GM13976 (cell line): ENCODE measurements around the gene ALPK3.

Source experiments
- DNase-seq: peaks from one replicate; pipeline ENCODE4 v3.0.0; 2012; ENCODE audit warnings: low spot score
- in situ Hi-C: fragments of 300-500 bp; cut with MboI; formaldehyde crosslinking; loops from one replicate; pipeline ENCODE4 v1.12.0; 2022; ENCODE audit warnings: low sequenced_read_pairs, mixed read lengths, inconsistent platforms; ENCODE audit not compliant: unreplicated experiment
- TF ChIP-seq, protein P1 (sequence below): IDR thresholded peaks from 2 replicates; pipeline ENCODE4 v1.5.1; 2012; ENCODE audit warnings: borderline replicate concordance, mild to moderate bottlenecking; ENCODE audit not compliant: insufficient read depth; ENCODE audit errors: extremely low read depth, missing control alignments, control extremely low read depth

Gene ALPK3

DNA sequence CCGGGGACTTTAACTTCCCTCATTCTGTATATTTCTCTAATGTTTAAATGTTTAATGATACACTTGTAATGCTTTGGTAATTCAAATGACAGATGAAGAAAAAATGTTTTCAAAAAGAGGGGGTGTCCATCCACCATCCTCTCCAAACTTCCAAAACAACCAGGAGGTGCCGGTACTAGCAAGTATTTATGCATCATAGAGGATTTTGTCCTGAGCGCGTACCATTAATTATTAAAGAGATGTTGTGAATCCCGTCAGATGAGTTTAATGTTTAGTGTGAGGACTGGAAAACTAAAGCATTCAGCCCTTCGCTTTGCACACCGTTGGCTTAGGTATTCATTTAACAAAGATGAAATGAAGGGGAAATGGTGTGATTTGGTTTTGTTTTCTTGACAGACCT is 68.6 kb downstream of the ALPK3 start:
- in situ Hi-C loops = no loop called here

DNA sequence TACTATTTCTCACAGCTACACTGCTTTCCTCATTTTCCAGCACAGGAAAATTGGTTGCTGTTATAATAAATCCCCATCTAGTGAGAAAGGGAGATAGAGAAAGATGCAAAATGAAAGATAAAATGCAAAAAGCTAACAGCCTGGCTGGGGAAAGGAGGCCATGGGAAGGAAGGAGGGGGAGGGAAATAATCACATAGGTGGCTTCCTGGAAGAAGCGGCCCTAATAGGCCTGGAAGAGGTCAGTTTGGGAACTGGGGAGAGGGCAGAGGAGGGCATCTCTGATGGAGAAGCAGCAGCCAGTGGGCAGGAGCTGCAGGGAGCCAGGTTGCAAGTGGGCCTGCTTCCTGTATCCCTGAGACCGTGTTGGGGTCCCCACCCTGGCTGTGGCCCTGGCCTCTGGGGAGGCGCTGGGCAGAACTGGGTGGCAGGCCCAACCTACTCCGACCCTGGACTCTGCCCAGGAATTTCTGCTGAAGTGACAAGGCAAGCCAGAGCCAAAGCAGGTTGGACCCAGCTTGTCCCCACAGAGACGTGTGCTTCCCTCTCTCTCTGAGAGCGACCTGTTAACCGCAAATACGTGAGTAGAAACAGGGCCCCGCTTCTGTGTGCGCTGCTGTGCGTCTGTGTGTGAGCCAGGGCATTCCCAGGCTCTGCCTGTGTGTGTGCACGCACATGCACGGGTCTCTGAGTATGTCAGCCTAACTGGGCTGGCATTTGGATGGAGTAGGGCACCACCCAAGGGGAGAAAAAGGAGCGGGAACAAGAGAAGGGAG is 69.2 kb downstream of the ALPK3 start:
- in situ Hi-C loops = no loop called here
- DNase-seq = no peak
- TF ChIP-seq, protein P1, sequence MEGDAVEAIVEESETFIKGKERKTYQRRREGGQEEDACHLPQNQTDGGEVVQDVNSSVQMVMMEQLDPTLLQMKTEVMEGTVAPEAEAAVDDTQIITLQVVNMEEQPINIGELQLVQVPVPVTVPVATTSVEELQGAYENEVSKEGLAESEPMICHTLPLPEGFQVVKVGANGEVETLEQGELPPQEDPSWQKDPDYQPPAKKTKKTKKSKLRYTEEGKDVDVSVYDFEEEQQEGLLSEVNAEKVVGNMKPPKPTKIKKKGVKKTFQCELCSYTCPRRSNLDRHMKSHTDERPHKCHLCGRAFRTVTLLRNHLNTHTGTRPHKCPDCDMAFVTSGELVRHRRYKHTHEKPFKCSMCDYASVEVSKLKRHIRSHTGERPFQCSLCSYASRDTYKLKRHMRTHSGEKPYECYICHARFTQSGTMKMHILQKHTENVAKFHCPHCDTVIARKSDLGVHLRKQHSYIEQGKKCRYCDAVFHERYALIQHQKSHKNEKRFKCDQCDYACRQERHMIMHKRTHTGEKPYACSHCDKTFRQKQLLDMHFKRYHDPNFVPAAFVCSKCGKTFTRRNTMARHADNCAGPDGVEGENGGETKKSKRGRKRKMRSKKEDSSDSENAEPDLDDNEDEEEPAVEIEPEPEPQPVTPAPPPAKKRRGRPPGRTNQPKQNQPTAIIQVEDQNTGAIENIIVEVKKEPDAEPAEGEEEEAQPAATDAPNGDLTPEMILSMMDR = no peak

More for the DNA sequence above, 68.6 kb downstream of the ALPK3 start:
- DNase-seq = no peak
- TF ChIP-seq, protein P1 = no peak

DNA sequence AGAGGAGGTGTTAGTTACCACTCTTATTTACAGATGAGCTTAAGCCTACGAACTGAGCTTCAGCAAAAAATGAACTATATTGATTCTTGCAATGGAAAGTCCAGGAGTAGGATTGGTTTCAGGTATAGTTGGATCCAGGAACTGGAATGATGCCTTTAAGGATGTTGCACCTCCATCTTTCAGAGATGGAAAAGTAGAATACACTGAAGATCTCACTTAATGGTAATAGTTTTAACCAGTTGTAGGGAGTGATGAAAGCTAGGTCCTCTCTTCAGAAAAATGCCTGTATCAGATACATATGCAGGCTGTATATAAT is 69.8 kb downstream of the ALPK3 start:
- TF ChIP-seq, protein P1 = no peak
- in situ Hi-C loops = no loop called here
- DNase-seq = no peak

DNA sequence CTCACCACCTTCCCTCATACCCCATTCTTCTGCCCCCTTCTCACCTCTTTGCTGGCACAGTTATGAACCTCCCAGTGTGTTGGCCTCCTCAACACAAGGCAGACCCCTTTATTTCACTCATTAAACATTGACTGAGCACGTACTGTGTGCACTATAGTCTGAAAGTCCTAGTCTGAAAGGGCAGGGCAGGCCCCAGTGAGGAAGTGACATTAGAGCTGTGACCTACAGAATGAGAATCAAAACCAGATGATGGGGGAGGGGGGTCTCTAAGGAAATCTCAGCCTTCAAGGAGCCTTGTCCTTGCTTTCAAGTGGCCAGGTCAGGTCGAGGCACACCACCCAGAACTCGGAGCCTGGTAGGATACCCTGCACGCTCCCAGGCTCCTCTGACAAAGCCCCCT is 70.8 kb downstream of the ALPK3 start:
- in situ Hi-C loops = no loop called here
- no peak for DNase-seq
- TF ChIP-seq, protein P1 = no peak

DNA sequence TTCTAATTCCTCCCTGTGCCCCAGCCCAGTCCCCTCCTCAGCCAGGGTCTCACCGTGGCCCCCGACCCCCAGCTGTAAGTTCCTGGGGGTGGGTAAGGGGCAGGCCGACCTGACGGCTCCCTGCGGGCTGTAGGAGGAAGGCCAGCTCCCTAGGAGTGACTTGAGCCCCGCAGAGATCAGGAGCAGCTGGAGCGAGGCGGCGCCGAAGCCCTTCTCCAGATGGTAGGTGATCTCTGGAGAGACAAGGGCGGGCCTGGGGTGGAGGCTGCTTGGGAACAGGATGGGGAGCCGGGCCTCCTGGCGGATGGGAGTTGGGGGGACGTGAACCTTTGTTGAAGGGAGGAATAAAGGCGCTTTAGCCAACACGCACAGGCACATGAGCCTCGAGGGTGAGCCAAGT is 71.5 kb downstream of the ALPK3 start:
- in situ Hi-C loops = no loop called here
- no peak for DNase-seq

DNA sequence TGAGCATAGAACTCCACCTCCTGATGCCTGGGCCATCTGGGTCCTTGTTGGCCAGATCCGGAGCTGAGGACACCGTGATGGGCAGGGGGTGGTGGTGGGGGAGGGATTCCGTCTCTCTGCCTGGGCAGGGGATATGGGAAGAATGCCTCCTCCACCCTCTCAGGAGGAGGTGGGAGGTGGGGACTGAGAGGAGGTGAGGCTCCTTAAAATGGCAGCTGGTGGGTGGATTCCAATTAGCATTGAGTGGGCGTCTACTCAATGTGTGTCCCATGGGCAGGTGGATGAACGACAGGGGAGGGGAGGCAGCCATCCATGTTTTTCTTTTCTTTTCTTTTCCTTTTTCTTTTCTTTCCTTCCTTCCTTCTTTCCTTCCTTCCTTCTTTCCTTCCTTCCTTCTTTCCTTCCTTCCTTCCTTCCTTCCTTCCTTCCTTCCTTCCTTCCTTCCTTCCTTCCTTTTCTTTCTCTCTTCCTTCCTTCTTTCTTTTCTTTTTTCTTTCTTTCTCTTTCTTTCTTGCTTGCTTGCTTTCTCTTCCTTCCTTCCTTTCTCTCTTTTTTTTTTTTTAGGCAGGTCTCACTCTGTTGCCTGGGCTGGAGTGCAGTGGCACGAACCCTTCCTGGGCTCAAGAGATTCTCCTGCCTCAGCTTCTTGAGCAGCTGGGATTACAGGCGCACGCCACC is 72.3 kb downstream of the ALPK3 start:
- TF ChIP-seq, protein P1 = no peak
- in situ Hi-C loops = no loop called here
- no peak for DNase-seq

More for the DNA sequence above, 71.5 kb downstream of the ALPK3 start:
- TF ChIP-seq, protein P1 = no peak
